RWPE2 (cell line): Measurements from ENCODE around the gene NCAPD3.

Experiments used
- ATAC-seq: fragments of 200-7000 bp; cut with Tn5 transposase; 3 replicates; pipeline ENCODE4 v1.9.1; 2021; ENCODE audit warnings: low read depth
- DNase-seq: peaks from one replicate; pipeline ENCODE4 v3.0.0-alpha.2; 2020; ENCODE audit warnings: low spot score
- H3K27ac ChIP-seq: fragments of 450-650 bp; 2 replicates; pipeline ENCODE4 v1.5.1; 2017; ENCODE audit warnings: mild to moderate bottlenecking; ENCODE audit not compliant: poor library complexity, severe bottlenecking
- H3K27me3 ChIP-seq: fragments of 250-450 bp; sonication (Bioruptor Pico); 2 replicates; pipeline ENCODE4 v1.5.1; 2021; ENCODE audit warnings: mild to moderate bottlenecking, moderate library complexity; ENCODE audit not compliant: insufficient read depth, poor library complexity, severe bottlenecking
- H3K36me3 ChIP-seq: fragments of 250-450 bp; sonication (Bioruptor Pico); 2 replicates; pipeline ENCODE4 v1.5.1; 2020; ENCODE audit warnings: low read depth, mild to moderate bottlenecking, moderate library complexity
- H3K4me1 ChIP-seq: fragments of 250-450 bp; sonication (Bioruptor Pico); 2 replicates; pipeline ENCODE4 v1.5.1; 2021; ENCODE audit warnings: mild to moderate bottlenecking, moderate library complexity; ENCODE audit not compliant: insufficient read depth, poor library complexity, severe bottlenecking
- H3K4me3 ChIP-seq: fragments of 250-450 bp; sonication (Bioruptor Pico); 2 replicates; pipeline ENCODE4 v1.5.1; 2021; ENCODE audit warnings: mild to moderate bottlenecking, moderate library complexity; ENCODE audit not compliant: severe bottlenecking
- H3K9me3 ChIP-seq: fragments of 250-450 bp; sonication (Bioruptor Pico); 2 replicates; pipeline ENCODE4 v1.5.1; 2021; ENCODE audit warnings: mild to moderate bottlenecking, moderate library complexity; ENCODE audit not compliant: severe bottlenecking
- CTCF ChIP-seq: fragments of 450-650 bp; IDR thresholded peaks from one replicate; pipeline ENCODE4 v1.5.1; 2017; ENCODE audit warnings: mild to moderate bottlenecking, moderate library complexity; ENCODE audit not compliant: poor library complexity, severe bottlenecking

The NCAPD3 gene

GRCh38 chr11:134223836-134224709 lies at the start of gene NCAPD3, which contains the start of gene VPS26B:
Gene NCAPD3 (minus strand): TSS chr11:134223967. CDS start chr11:134223926, 41 bp downstream.
Gene VPS26B (plus strand): TSS chr11:134224671. CDS start chr11:134225123, 452 bp downstream.
- no peak for TF ChIP-seq CTCF
- H3K27me3 ChIP-seq = no peaks in the 10 kb centered on the region
- peaks cover 38% of the 10 kb centered on the region for H3K36me3 ChIP-seq
- ATAC-seq = peak; percentile 91
- peak within 1 kb of the TSS; percentile 45 for H3K27ac ChIP-seq
- peak within 1 kb of the TSS; percentile 82 for H3K4me3 ChIP-seq
- peak; percentile 95 for DNase-seq
- peaks cover 11% of the 10 kb centered on the region for H3K4me1 ChIP-seq
- no peaks in the 10 kb centered on the region for H3K9me3 ChIP-seq

GRCh38 chr11:134273317-134273712 lies 49.5 kb upstream of the NCAPD3 start:
- H3K9me3 ChIP-seq = no peaks in the 10 kb centered on the region
- H3K4me3 ChIP-seq = no peak overlapping the region
- no peak for TF ChIP-seq CTCF
- peaks cover 51% of the 10 kb centered on the region for H3K27me3 ChIP-seq
- no peak for DNase-seq
- no peaks in the 10 kb centered on the region for H3K4me1 ChIP-seq
- no peak for ATAC-seq
- H3K27ac ChIP-seq = no peak overlapping the region
- H3K36me3 ChIP-seq = no peaks in the 10 kb centered on the region

GRCh38 chr11:134272381-134273316 lies 48.9 kb upstream of the NCAPD3 start:
- Histone ChIP-seq H3K36me3 (no peaks in the 10 kb centered on the region), H3K27ac (no peak overlapping the region), H3K9me3 (no peaks in the 10 kb centered on the region), H3K4me1 (peaks cover 4% of the 10 kb centered on the region), H3K4me3 (no peak overlapping the region), H3K27me3 (peaks cover 44% of the 10 kb centered on the region)
- DNase-seq = no peak
- TF ChIP-seq CTCF = no peak
- no peak for ATAC-seq

- H3K27ac ChIP-seq = no peak overlapping the region
- H3K4me3 ChIP-seq = no peak overlapping the region
- peaks cover 11% of the 10 kb centered on the region for H3K4me1 ChIP-seq
- H3K27me3 ChIP-seq = peaks cover 38% of the 10 kb centered on the region
- DNase-seq (no peak), ATAC-seq (no peak)
- no peak for TF ChIP-seq CTCF
- H3K36me3 ChIP-seq = no peaks in the 10 kb centered on the region
- H3K9me3 ChIP-seq = no peaks in the 10 kb centered on the region
These were observed 48.2 kb upstream of the NCAPD3 start for GRCh38 chr11:134271978-134272377.
